Stimulated activated CD8-positive, alpha-beta memory T cell treated with anti-CD3 and anti-CD28 coated beads, Interleukin-15, amount 100 ng/mL, for 48 hours (primary cell): Measurements from ENCODE around the gene NIM1K.

Experiments
- DNase-seq, 2 donors: peaks; one replicate each; pipeline ENCODE4 v3.0.0-alpha.2; 2020; ENCODE audit warnings: low read depth in 2 of 2

NIM1K gene

GRCh38 chr5:43190755-43191603 is 1.0 kb upstream of the NIM1K start:
- DNase-seq, result no peak

- no peak for DNase-seq
Measured at GRCh38 chr5:43192558-43193180, 644 bp downstream of the NIM1K start.

- DNase-seq, result peak in 1 of 2 donors; percentile 23
Measured at GRCh38 chr5:43193181-43193893, 1.3 kb downstream of the NIM1K start.

GRCh38 chr5:43193894-43194265 is 1.9 kb downstream of the NIM1K start:
- DNase-seq, result no peak

- DNase-seq, result no peak
Measured at GRCh38 chr5:43195670-43196265, 3.7 kb downstream of the NIM1K start.

GRCh38 chr5:43197535-43197934 is 5.5 kb downstream of the NIM1K start:
- no peak for DNase-seq

GRCh38 chr5:43201442-43201841 is 9.4 kb downstream of the NIM1K start:
- peak in 1 of 2 donors; percentile 14 for DNase-seq

- no peak for DNase-seq
Measured at GRCh38 chr5:43202380-43202779, 10.4 kb downstream of the NIM1K start.

GRCh38 chr5:43203373-43203772 is 11.3 kb downstream of the NIM1K start:
- no peak for DNase-seq

GRCh38 chr5:43204958-43205357 is 12.9 kb downstream of the NIM1K start:
- DNase-seq, result no peak

- no peak for DNase-seq
Measured at GRCh38 chr5:43207601-43208000, 15.6 kb downstream of the NIM1K start.

GRCh38 chr5:43208658-43209057 is 16.6 kb downstream of the NIM1K start:
- no peak for DNase-seq

- no peak for DNase-seq
Measured at GRCh38 chr5:43209060-43209459, 17.0 kb downstream of the NIM1K start.

GRCh38 chr5:43209833-43210232 is 17.8 kb downstream of the NIM1K start:
- DNase-seq, result no peak

GRCh38 chr5:43210570-43210969 is 18.5 kb downstream of the NIM1K start:
- no peak for DNase-seq

- no peak for DNase-seq
Measured at GRCh38 chr5:43213951-43214350, 21.9 kb downstream of the NIM1K start.

GRCh38 chr5:43215073-43215631 is 23.1 kb downstream of the NIM1K start:
- no peak for DNase-seq

- no peak for DNase-seq
Measured at GRCh38 chr5:43216941-43217340, 24.9 kb downstream of the NIM1K start.

- no peak for DNase-seq
Measured at GRCh38 chr5:43219120-43219519, 27.1 kb downstream of the NIM1K start.

- no peak for DNase-seq
Measured at GRCh38 chr5:43221502-43221901, 29.5 kb downstream of the NIM1K start.

- DNase-seq, result no peak
Measured at GRCh38 chr5:43225649-43226245, 33.7 kb downstream of the NIM1K start.

- no peak for DNase-seq
Measured at GRCh38 chr5:43227655-43228054, 35.6 kb downstream of the NIM1K start.
